Lung (tissue), 12 donors: ENCODE data around the gene CBFA2T2. TPM values are rescaled to one million over a fixed set of nuclear protein-coding genes. Genes with fewer than 3 reads are reported as not detected.

Experiments
- ATAC-seq: fragments of 200-7000 bp; cut with Tn5 transposase; one replicate; pipeline ENCODE4 v1.9.1; 2020; ENCODE audit warnings: moderate number of reproducible peaks; ENCODE audit not compliant: insufficient read depth, low FRiP score
- DNase-seq, 3 donors: peaks; one replicate each; pipeline ENCODE4 v3.0.0-alpha.2; 2013 to 2017
- H3K27ac ChIP-seq, 2 donors: one replicate each; pipeline ENCODE4 v1.5.1; 2013; ENCODE audit warnings: mild to moderate bottlenecking in 2 of 2, moderate library complexity in 2 of 2, control low read depth in 1 of 2, inconsistent platforms in 1 of 2, low read depth in 1 of 2, low read length in 1 of 2
- H3K27me3 ChIP-seq, 3 donors: one replicate each; pipeline ENCODE4 v1.5.1; 2013; ENCODE audit warnings: low read length in 2 of 3; ENCODE audit not compliant: control insufficient read depth in 3 of 3, insufficient read depth in 3 of 3
- H3K36me3 ChIP-seq, 4 donors: one replicate each; pipeline ENCODE4 v1.5.1; 2013; ENCODE audit warnings: low read length in 4 of 4, mild to moderate bottlenecking in 1 of 4, moderate library complexity in 1 of 4; ENCODE audit not compliant: control insufficient read depth in 4 of 4, insufficient read depth in 4 of 4
- H3K4me1 ChIP-seq, 5 donors: one replicate each; pipeline ENCODE4 v1.5.1; 2013; ENCODE audit warnings: low read length in 5 of 5, mild to moderate bottlenecking in 2 of 5, moderate library complexity in 1 of 5; ENCODE audit not compliant: control insufficient read depth in 5 of 5, insufficient read depth in 5 of 5
- H3K4me3 ChIP-seq: one replicate; pipeline ENCODE4 v1.5.1; 2013; ENCODE audit warnings: mild to moderate bottlenecking, control low read depth, moderate library complexity
- H3K9ac ChIP-seq, 2 donors: one replicate each; pipeline ENCODE4 v1.5.1; 2013; ENCODE audit warnings: low read length in 2 of 2, control low read depth in 1 of 2; ENCODE audit not compliant: insufficient read depth in 1 of 2
- H3K9me3 ChIP-seq, 4 donors: one replicate each; pipeline ENCODE4 v1.5.1; 2013; ENCODE audit warnings: low read length in 3 of 4, mild to moderate bottlenecking in 1 of 4, moderate library complexity in 1 of 4; ENCODE audit not compliant: control insufficient read depth in 4 of 4, insufficient read depth in 3 of 4
- WGBS, 2 donors: extraction: QIAGEN DNeasy Blood & Tissue Kit; methylation state at CpG; one replicate each; pipeline ENCODE4 v1.1.7; 2013; 5-methylcytosine and 5-hydroxymethylcytosine counted together
- polyA plus RNA-seq, 2 donors: library from polyadenylated mRNA; stranded (reverse); fragments of 200-250 nt; gene quantifications; one replicate each; pipeline ENCODE4 v1.2.1, GENCODE V29; 2013
- total RNA-seq, 2 donors: library from RNA; depleted of rRNA in 1 of 2; stranded (reverse); fragments of >200 nt in 1 of 2; gene quantifications; one replicate each; pipeline ENCODE4 v1.2.1, GENCODE V29; 2014 to 2021
- TF ChIP-seq, protein P1 (sequence below): IDR thresholded peaks from 2 replicates; pipeline ENCODE4 v1.5.1; 2012; ENCODE audit warnings: mild to moderate bottlenecking; ENCODE audit errors: control extremely low read depth, extremely low read depth
- donor health status: control.
- donor health status: control.
- donor health status: Bipolar disorder and iron deficiency.
- donor health status: healthy.
- donor health status: DM: yes; HTN: yes; CAD: no.

CBFA2T2 gene
- total and polyA plus RNA-seq, 4 donors, result 5.1 to 19.1 (median 8.2) TPM

GRCh38 chr20:33650753-33651561 lies 161.1 kb downstream of the CBFA2T2 start:
- no peak overlapping the region for H3K9ac ChIP-seq
- no peak overlapping the region for H3K4me3 ChIP-seq
- no peak for ATAC-seq
- WGBS, 2 donors, result 81 to 84% methylated on average over 10 of the region's 10 CpGs
- DNase-seq, result peak; percentile 22 to 54 (median 45)
- H3K27ac ChIP-seq, result no peak overlapping the region
- no peaks in the 10 kb centered on the region for H3K9me3 ChIP-seq
- H3K4me1 ChIP-seq, result peaks cover 0 to 32% (median 7%) of the 10 kb centered on the region in 5 donors
- H3K36me3 ChIP-seq, result peaks cover 0 to 14% (median 6%) of the 10 kb centered on the region in 4 donors
- TF ChIP-seq, protein P1, sequence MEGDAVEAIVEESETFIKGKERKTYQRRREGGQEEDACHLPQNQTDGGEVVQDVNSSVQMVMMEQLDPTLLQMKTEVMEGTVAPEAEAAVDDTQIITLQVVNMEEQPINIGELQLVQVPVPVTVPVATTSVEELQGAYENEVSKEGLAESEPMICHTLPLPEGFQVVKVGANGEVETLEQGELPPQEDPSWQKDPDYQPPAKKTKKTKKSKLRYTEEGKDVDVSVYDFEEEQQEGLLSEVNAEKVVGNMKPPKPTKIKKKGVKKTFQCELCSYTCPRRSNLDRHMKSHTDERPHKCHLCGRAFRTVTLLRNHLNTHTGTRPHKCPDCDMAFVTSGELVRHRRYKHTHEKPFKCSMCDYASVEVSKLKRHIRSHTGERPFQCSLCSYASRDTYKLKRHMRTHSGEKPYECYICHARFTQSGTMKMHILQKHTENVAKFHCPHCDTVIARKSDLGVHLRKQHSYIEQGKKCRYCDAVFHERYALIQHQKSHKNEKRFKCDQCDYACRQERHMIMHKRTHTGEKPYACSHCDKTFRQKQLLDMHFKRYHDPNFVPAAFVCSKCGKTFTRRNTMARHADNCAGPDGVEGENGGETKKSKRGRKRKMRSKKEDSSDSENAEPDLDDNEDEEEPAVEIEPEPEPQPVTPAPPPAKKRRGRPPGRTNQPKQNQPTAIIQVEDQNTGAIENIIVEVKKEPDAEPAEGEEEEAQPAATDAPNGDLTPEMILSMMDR, result no peak
- no peaks in the 10 kb centered on the region for H3K27me3 ChIP-seq

DNA sequence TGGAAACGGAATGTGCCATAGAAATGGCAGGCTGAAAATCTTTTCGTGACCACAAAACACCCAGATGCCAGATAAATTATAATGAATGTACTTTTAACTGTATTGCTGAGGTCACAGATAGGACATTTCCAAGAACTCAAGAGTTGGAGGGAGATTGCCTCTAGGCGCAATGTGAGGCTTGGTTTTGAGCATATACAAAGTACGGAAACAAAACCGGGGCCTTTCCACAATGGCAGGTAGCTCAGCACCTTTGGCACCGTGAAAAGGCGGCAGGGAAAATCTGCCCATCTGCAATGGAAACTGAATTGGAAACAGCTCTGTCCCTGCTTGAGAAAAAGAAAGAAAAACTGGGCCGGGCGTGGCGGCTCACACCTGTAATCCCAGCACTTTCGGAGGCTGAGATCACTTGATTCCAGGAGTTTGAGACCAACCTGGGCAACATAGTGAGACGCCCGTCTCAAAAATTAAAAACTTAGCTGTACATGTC lies 161.7 kb downstream of the CBFA2T2 start:
- no peak for DNase-seq
- no peaks in the 10 kb centered on the region for H3K27me3 ChIP-seq
- no peak overlapping the region for H3K27ac ChIP-seq
- no peak overlapping the region for H3K9ac ChIP-seq
- H3K36me3 ChIP-seq, result peaks cover 0 to 14% (median 4%) of the 10 kb centered on the region in 4 donors
- no peak overlapping the region for H3K4me3 ChIP-seq
- H3K4me1 ChIP-seq, result peaks cover 0 to 32% (median 7%) of the 10 kb centered on the region in 5 donors
- TF ChIP-seq, protein P1, result no peak
- WGBS, 2 donors, result 76 to 81% methylated on average over 13 of the region's 13 CpGs
- no peaks in the 10 kb centered on the region for H3K9me3 ChIP-seq
- ATAC-seq, result no peak

GRCh38 chr20:33653218-33653899 lies 163.5 kb downstream of the CBFA2T2 start:
- H3K27ac ChIP-seq, result peak overlapping the region in 1 of 2 donors; percentile 57
- H3K9ac ChIP-seq, result no peak overlapping the region
- H3K4me3 ChIP-seq, result no peak overlapping the region
- no peaks in the 10 kb centered on the region for H3K27me3 ChIP-seq
- 47 to 59% methylated on average over 16 of the region's 16 CpGs for WGBS, 2 donors
- H3K4me1 ChIP-seq, result peaks cover 0 to 32% (median 4%) of the 10 kb centered on the region in 5 donors
- ATAC-seq, result no peak
- peak; percentile 81 to 85 (median 82) for DNase-seq
- H3K36me3 ChIP-seq, result peaks cover 0 to 7% (median 3%) of the 10 kb centered on the region in 4 donors
- H3K9me3 ChIP-seq, result no peaks in the 10 kb centered on the region
- TF ChIP-seq, protein P1, result peak; percentile 69
